ENCODE data around the gene SSC5D.

DNA sequence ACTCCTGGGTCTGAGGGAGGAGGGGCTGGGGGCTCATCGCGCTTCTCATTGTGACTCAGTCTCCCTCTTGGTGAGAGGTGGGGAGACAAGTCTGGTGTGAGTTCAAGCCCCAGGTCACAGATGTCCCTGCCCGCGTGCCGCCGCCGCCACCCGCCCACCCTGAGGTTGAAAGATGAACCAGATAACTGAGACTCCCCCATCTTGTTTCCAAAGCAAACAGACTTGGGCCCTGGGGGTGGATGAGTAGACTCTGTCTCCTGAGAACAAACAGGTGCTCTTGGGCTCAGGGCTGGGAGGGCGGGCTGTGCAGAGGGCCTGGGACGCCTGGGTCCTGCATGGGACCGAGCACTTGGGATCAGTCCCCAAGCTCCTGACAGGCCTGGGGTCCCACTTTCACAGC is 48.1 kb downstream of the SSC5D start:
- TF ChIP-seq, protein P1, sequence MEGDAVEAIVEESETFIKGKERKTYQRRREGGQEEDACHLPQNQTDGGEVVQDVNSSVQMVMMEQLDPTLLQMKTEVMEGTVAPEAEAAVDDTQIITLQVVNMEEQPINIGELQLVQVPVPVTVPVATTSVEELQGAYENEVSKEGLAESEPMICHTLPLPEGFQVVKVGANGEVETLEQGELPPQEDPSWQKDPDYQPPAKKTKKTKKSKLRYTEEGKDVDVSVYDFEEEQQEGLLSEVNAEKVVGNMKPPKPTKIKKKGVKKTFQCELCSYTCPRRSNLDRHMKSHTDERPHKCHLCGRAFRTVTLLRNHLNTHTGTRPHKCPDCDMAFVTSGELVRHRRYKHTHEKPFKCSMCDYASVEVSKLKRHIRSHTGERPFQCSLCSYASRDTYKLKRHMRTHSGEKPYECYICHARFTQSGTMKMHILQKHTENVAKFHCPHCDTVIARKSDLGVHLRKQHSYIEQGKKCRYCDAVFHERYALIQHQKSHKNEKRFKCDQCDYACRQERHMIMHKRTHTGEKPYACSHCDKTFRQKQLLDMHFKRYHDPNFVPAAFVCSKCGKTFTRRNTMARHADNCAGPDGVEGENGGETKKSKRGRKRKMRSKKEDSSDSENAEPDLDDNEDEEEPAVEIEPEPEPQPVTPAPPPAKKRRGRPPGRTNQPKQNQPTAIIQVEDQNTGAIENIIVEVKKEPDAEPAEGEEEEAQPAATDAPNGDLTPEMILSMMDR (conservative IDR thresholded peaks at IDR 0.05; ENCODE audit: low read depth in 2 of 2), result no peak
- TF ChIP-seq POLR2AphosphoS5 (IDR thresholded peaks at IDR 0.05; ENCODE audit: low read depth) (no peak), EZH2phosphoT487 (IDR thresholded peaks at IDR 0.05; ENCODE audit: unreplicated experiment) (no peak), ETS1 (IDR thresholded peaks at IDR 0.05) (no peak), EZH2 (IDR thresholded peaks at IDR 0.05; ENCODE audit: low read depth, unreplicated experiment) (no peak), CREB1 (CRISPR knock-in tag; IDR thresholded peaks at IDR 0.05; ENCODE audit: low read depth) (no peak)
- TF ChIP-seq, protein P2, sequence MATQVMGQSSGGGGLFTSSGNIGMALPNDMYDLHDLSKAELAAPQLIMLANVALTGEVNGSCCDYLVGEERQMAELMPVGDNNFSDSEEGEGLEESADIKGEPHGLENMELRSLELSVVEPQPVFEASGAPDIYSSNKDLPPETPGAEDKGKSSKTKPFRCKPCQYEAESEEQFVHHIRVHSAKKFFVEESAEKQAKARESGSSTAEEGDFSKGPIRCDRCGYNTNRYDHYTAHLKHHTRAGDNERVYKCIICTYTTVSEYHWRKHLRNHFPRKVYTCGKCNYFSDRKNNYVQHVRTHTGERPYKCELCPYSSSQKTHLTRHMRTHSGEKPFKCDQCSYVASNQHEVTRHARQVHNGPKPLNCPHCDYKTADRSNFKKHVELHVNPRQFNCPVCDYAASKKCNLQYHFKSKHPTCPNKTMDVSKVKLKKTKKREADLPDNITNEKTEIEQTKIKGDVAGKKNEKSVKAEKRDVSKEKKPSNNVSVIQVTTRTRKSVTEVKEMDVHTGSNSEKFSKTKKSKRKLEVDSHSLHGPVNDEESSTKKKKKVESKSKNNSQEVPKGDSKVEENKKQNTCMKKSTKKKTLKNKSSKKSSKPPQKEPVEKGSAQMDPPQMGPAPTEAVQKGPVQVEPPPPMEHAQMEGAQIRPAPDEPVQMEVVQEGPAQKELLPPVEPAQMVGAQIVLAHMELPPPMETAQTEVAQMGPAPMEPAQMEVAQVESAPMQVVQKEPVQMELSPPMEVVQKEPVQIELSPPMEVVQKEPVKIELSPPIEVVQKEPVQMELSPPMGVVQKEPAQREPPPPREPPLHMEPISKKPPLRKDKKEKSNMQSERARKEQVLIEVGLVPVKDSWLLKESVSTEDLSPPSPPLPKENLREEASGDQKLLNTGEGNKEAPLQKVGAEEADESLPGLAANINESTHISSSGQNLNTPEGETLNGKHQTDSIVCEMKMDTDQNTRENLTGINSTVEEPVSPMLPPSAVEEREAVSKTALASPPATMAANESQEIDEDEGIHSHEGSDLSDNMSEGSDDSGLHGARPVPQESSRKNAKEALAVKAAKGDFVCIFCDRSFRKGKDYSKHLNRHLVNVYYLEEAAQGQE (IDR thresholded peaks at IDR 0.05; ENCODE audit: unreplicated experiment), result no peak
